Frontal cortex (tissue), 4 donors: Measurements from ENCODE around the gene FAM162B. TPM values are rescaled to one million over a fixed set of nuclear protein-coding genes. Genes with fewer than 3 reads are reported as not detected.
A peak's percentile ranks its signal among the peaks of the same experiment; 100 is the strongest.
"Not testable (repeated sequence)": the region's sequence is repeated elsewhere in the genome, so short reads cannot be mapped to it uniquely, and the experiment has no call there.

Experiments used
- DNase-seq, 2 donors: peaks; one replicate each; pipeline ENCODE4 v3.0.0; 2012; ENCODE audit warnings: low spot score in 2 of 2
- FAIRE-seq: peaks from 2 replicates; lab custom pipeline; 2012; peaks lifted over from hg19 to GRCh38; lab: Jason Lieb, UNC
- total RNA-seq: library from RNA; depleted of rRNA; stranded (reverse); fragments of >200 nt; gene quantifications from one replicate; pipeline ENCODE4 v1.2.3, GENCODE V29; 2014
- donor health status: control.
- donor health status: control.
- donor health status: control.

FAM162B gene
- 1.2 TPM for total RNA-seq

DNA sequence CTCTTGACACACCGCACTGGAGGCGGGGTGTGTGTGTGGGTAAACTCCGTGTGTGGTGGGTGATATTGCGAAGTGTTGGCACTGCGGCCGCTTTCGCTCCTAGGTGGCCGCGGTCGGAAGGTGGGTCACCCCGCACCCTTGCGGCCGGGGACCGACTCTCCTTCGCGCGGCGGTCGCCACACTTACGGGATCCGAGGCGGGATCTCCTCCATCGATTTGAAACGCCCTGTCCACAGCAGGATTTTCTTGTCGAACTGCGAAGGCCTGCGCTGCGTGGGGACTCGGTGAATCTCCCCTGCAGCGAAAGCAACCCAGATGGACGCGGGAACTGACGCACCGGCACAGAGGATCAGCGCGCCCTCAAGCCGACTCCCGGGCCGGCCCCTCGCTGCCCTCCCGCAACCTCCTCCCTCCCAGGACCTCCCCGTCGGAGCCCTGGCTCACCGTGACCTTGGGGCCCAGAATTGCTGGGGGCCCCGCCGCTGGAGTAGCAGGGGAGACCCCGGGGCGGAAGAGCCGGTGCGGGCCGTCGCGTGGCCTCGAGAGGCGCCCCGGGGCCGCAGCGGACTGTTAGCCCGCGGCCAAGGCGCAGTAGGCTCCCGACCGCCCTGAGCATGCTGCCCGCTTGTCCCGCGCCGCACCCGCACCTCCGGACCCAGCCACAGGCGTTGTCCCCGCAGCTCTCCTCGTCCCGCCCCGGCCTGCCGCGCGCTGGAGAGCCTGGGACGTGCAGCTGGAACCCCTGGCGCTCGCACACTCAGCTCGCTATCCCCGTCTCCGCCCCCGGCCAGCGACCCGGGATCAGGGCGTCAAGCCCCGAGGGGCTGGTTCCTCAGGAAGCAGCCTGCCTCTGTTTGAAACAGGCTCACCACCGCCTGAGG is at the start of gene FAM162B:
FAM162B (minus strand) TSS at position 759 of the 881 bp plus-strand sequence; CDS start at position 616, 143 bp downstream.
- DNase-seq (peak; percentile 26 to 41), FAIRE-seq (no peak)

DNA sequence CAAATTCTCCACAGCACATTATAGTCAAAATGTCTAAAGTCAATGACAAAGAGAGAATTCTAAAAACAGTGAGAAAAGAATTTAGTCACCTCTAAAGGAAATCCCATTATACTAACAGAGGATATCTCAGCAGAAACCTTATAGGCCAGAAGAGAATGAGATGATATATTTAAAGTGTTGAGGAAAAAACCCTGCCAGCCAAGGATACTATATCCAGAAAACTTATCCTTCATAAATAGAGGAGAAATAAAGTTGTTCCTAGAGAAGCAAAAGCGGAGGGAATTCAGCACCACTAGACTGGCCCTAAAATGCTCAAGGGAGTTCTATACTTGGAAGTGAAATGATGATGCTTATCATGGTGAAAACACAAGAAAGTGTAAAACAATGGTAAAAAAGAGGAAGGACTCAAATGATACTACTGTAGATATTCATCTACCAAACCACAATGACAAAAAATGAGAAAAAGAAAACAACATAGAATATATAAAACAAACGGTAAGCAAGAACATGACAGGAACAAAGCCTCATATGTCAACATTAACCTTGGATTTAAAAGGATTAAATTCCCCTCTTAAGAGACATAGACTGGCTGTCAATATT is 46.6 kb upstream of the FAM162B start:
- no peak for DNase-seq
- FAIRE-seq, result no peak

DNA sequence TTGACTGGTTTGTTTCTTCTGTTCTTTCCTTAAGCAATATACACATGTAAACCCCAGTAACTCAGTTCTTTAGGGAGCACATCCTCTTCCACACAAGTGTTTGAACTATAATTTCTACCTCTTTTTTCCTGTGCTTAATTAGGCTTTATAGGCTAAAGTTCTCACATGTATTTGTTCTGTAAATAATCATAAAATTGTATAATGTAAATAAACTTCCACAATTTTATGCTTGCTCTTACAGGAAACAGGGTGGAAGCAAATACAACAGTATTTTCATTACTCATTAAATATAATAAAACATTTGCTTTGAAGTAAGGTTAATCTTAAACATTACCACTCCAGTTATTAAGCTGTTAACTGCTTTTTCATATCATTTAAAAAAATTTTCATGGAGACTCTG is 36.5 kb upstream of the FAM162B start:
- FAIRE-seq (no peak), DNase-seq (no peak)

DNA sequence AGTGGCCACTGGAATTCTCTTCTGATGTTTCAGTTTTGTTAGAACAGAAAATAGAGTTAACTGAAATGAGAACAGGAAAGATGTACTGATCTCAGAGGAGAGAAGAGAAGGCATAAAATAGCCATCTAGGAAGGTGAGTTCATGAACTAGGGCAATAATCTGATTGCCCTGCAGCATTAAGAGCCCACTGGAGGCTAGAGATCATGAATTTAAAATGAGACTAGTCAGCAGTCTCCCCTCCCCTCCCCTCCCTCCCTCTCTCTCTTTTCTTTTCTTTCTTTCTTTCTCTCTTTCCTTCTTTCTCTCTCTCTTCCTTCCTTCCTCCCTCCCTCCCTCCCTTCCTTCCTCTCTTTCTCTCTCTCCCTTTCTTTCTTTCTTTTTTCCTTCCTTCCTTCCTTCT is 34.4 kb upstream of the FAM162B start:
- no peak for DNase-seq
- FAIRE-seq, result no peak

DNA sequence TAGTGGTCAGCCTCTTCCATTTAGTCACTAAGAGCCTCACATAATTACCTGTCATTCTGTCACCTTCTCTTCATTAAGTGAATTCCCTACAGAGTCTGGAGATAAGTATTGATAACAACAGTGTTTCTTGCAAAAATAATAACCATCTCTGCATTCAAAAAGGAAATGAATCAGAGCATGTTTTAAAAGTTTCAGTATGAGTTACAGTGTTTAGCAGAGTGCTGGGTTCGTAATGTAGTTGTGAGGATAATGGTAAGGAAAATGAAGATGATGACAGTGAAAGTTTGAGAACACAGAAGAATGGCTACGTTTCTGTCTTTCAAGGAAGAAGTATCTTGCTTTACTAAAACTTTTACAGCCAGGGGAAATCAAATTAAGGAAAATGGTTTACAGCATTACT is 32.1 kb upstream of the FAM162B start:
- FAIRE-seq, result no peak
- no peak for DNase-seq

DNA sequence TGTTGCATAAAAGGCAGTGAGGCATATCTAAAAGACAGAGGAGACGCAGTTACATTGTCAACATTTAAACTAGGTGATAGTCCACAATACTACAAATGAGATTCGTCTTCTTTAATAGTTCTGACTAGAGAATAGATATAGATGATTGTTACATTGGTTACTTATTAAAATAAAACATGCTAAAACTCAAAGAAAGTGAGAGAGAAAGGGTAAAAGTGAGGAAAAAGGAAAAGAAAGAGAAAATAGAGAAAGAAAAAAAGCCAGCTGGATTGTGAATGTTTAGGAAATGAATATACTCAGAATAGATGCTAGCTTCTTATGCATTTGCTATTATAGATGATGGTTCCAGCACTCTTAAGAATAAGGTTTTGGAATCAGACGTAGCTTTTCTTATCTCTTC is 27.7 kb upstream of the FAM162B start:
- no peak for DNase-seq
- FAIRE-seq, result no peak

DNA sequence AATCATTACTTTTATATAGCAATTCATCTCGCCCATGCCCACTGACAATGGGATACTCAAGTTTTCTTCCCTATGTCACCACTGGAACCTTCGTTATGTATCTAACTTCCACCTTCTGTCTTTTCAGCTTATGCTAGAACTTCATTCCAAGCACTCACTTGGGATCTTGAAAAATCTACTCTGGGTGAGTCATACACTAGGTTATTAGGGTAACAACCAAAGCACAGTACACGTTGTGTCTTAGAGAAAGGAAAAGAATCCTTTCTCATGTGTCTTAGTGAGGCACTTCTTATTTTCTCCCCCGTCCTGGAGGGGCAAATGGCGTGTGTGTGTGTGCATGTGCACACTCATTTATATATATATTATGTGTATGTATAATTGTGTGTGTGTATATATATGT is 18.3 kb upstream of the FAM162B start:
- DNase-seq (no peak), FAIRE-seq (no peak)

DNA sequence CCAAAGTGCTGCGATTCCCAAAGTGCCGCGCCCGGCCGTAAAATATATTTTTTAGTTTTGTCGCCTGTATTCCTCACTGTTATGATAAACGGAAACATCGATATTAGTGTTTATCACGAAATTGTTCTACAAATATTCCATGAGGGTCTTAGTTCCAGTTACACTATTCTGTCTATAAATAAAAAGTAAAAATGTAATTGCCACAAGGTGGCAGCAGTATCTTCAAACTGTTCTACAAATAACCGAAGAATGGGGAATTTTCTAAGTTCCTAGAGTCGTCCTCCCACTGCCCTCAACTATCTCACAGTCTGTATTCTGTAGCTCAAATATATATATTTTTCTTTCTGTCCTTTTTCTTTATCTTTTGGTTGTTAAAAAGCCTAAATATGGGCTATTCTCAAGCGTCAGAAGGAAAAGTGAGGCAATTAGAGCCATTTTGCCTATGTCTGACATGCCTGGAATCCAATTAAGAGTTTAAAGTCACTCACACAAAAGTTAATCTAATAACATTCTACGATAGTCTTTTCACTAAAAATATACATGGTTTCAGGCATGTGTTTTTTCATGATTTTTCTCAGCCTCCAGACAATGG is 14.2 kb upstream of the FAM162B start:
- FAIRE-seq (peak; percentile 40), DNase-seq (peak in 1 of 2 donors; percentile 14)

DNA sequence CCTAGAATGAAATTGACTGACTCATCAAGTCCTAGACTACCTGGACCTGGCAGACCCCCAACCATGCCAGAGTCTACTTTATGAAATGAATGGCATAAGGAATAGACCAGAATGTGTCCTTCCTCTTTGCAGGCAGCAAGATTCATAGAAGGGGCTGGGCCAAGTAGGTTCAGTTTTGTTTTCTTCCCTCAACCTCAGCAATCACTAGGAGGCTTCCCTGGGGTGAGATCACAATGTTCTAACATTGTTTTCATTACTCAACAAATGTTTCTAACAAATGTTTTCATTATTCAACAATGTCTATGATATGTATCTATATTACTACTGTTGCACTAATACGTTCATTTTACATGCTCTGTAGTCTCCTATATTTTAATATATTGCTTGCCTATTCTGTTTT is 8.4 kb upstream of the FAM162B start:
- FAIRE-seq, result no peak
- DNase-seq, result no peak

DNA sequence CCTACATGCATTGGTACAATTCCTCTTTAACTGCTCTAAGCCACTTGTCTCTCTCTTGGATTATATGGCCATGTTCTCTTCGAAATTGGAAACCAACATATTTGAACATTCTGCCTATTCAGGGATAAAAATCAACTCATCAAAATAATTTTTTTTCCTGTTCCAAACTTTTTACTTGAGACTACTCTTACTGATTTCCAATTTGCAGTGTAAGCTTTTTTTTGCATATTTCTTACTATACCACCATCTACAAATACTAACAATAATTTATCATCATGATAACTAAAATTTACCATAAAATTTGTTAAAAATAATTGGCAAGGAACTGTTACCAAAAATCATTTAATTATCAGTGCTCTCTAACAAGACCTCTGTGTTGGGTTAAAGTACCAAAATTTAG is 6.9 kb upstream of the FAM162B start:
- no peak for FAIRE-seq
- DNase-seq, result no peak

DNA sequence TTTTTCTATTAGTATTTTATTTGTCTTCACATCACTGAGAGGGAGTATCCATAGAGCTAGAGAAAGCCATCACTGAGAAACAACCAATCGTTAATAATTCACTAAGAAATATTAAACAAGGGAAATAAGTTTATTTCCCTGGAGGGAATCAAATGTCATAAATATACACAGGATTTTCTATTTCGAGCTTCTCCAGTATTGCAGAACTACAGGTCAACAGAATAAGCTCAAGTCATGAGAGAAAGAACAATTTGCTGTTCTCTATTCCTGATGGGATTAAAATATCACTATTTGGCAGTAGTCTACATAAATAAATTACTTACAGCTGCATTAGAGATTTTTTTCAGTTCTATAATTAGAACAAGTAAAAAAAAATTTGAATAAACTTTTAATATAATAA is 2.2 kb upstream of the FAM162B start:
- DNase-seq (no peak), FAIRE-seq (no peak)

DNA sequence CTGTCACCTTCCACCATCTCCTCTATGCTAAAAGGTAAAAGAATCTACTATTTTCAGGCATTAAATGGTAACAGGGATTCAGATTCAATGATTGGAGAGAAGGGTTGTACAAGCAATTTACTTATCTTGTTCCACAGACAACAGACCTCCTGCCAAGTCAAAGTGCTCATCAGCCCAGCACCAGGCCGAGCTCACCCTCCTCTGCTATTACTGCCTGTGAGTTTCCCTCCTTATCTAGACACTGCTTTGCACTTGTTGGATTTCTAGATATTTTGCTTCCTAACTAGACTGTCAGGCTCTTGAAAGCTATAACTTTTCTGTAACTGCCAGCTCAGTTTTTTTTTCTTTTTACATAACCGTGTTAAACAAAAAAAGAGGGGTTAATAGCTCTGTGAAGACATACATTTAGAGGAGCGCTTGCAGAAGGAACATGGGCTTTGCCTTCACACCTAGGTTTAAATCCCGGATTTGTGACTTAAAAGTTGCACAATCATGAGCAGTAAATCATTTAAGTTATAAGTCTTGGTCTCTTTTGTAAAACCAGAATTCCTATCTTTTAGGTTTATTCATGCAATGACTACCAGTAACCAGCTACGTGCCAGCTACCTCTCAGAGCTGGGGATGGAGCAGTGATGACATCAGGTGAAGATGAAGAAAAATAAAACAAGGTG is 1.1 kb upstream of the FAM162B start:
- DNase-seq, result no peak
- no peak for FAIRE-seq

DNA sequence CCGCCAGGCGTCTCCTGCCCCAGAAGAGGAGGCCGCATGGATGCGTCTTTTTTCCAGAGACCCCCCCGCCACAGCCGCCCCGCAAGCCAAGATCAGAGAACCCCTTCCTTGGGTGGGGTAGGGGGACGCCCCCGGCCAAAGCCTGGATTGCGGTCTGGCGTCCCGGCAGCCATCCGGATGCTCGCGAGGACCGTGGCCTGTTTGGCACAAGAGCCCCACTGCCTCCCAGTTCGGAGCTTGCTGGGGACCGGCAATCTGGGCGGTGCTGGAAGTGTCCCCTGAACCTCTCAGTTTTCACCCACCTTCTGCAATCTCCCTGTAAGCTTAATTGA is 924 bp downstream of the FAM162B start:
- FAIRE-seq, result no peak
- no peak for DNase-seq

DNA sequence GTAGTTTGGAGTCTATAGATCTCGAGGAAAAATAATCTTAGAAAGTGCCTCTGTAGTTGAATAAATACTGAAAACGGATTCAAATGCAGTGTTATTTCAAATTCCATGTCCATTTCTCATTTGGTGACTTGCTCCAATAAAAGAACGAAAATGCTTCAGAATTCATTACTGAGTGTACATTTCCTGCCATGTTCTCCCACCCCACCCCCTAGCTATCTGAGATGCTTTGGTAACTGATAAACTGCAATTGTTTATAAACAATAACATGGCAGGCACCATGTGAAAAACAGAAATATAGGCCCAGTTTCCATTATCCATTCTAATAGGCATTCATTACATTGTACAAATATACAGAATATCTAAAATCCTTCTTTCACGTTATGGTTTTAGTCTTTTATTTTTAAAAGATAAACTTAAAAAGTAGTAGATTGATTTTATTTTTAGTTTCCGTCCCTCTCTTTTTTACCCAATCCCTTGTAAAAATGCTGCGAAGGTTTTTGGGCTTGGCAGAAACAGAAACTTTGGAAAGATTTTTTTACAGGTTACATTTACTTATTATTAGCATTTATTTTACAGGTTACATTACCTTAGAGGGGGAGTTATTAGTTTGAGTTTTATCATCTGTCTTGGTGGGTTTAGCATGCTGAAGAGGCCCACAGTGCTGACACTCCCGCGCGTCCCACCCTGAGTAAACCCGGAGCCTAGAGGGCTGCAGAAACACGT is 1.5 kb downstream of the FAM162B start:
- DNase-seq (no peak), FAIRE-seq (no peak)

DNA sequence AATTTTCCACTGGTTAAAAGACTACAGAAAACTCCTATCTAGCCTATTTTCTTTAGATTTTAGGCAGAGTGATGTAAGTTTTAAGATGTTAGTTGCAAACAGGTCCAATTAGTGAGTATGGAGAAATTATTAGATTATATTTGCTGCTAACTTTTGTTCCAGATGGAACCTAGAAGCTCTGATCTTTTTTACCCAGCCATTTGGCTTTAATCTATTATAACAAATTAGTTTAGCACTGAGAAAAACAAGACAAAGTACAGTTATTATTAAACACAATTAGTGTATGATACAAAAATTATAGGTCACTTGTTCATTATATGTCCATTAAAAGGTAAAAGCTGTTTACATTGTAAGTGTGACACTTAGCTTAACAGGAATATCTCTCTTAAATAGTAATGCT is 2.5 kb downstream of the FAM162B start:
- FAIRE-seq, result no peak
- no peak for DNase-seq

DNA sequence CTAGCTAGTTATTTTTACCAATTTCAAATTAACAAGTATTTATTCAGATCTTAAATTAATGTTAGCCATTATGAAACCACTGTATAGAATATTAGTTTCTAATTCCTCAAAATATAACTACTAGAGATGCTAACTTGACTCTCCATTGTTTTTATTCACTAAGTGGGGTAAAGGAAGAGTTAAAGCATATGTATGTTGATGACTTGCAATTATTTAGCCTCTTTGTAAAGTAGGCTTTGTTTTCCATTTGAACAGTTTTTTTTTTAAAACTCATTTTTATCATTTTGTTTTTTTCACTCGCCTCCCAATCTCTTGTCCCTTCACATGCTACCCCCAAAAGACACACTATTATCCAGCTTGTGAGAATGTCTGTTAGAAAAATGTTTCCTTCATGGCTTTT is 3.3 kb downstream of the FAM162B start:
- FAIRE-seq (no peak), DNase-seq (no peak)

DNA sequence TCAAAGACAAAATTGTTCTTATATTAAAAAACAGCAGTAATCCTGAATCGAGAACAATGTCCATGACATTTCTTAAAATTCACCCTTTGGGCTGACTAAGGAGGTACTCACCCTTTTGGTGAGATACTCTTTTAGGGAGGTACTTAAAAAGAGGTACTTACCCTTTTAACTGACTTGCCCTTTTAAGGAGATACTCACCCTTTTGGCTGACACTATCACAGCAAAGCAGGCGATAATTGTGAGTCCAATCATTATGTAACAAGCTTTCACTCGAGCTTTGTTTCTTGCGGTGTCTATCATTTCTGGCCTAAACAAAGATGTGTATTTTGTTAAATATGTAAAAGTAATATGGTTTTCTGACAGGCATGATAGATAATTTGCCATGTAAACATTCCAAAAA is 3.7 kb downstream of the FAM162B start:
- FAIRE-seq, result no peak

DNA sequence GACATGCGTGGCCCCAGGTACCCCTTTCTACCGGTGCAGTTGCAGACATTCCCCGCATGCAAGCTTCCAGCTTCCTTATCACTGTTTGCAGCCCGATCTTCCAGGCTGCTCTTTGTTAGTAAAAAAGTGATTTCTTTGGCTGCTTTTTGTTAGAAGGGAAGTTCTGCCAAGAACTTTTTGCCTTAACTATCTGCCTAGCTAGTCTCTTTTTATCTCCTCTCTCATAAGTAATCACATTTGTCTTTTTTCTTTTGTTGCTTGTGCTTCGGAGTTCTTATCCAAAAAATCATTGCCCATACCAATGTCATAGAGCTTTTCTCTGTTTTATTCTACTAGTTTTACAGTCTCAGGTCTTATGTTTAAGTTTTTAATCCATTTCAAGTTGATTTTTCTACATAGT is 20.3 kb downstream of the FAM162B start:
- FAIRE-seq, result no peak
- DNase-seq, result no peak

More for the DNA sequence above, 3.7 kb downstream of the FAM162B start:
- DNase-seq, result no peak

DNA sequence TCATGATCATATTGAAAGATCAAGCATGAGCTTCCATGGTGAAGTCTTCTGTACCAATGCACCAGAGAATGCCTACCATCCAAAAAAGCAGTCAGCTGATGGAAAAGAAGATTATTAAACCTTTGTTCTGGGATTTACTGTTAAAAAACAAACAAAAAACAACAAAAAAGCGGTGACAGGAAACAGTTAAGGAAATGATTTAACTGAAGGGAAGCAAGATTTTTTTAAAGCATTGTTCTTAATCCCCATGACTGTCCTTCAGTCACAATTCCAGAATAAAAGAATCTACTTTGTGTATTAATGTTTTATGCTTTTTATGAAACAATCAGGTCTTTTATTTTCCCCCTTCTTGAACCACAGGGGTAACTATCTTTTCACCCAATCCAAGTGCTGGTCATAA is 23.9 kb downstream of the FAM162B start:
- DNase-seq (no peak), FAIRE-seq (no peak)

DNA sequence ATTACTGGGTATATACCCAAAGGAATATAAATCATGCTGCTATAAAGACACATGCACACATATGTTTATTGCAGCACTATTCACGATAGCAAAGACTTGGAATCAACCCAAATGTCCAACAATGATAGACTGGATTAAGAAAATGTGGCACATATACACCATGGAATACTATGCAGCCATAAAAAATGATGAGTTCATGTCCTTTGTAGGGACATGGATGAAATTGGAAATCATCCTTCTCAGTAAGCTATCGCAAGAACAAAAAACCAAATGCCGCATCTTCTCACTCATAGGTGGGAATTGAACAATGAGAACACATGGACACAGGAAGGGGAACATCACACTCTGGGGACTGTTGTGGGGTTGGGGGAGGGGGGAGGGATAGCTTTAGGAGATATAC is 25.0 kb downstream of the FAM162B start:
- not testable (repeated sequence) for DNase-seq, FAIRE-seq
